Germinal center (tissue), 1 donor: ENCODE results near the gene NR2C2.

Experiments
- DNase-seq: peaks from one replicate; pipeline ENCODE4 v3.0.0; 2012; ENCODE audit warnings: mixed read lengths, low spot score

The NR2C2 gene

GRCh38 chr3:15023719-15024118 lies 76.3 kb downstream of the NR2C2 start:
- no peak for DNase-seq

GRCh38 chr3:15029625-15030024 lies 82.2 kb downstream of the NR2C2 start:
- no peak for DNase-seq

DNA sequence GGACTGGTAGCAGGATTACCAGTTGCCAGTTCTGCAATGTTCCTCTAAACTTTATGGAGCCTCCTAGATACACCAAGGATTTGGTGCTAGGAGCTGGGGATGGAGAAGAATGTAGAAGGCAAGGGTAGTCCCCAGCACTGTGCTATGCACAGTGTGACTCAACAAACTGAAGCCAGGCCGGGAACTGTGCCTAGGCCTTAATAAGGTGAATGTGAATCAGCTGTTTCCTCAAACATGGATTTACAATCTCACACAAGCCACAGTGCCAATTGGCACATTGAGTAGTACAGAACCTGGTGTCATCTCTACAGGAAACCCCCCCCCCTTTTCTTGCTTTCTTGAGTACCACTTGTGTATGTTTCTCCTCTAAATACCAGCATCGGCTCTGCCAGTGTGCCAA lies 85.3 kb downstream of the NR2C2 start:
- no peak for DNase-seq

DNA sequence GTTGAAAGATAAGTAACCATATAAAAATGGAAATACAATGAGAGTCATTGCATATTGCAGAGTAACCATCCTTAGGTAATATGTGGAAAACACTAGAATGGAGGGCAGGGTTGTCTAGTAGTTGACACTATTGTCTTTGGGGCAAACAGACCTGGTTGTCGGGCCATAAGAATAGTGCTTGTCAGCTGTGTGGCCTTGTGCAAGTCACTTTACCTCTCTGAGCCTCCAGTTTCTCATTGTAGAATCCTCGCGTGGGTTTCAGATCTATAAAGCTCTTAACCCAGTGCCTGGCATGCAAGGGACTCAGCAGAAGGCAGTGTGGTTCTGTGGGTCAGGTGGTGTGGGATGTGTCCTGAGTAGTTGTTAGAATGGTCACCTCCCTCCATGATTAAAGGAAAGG lies 85.7 kb downstream of the NR2C2 start:
- DNase-seq: no peak

DNA sequence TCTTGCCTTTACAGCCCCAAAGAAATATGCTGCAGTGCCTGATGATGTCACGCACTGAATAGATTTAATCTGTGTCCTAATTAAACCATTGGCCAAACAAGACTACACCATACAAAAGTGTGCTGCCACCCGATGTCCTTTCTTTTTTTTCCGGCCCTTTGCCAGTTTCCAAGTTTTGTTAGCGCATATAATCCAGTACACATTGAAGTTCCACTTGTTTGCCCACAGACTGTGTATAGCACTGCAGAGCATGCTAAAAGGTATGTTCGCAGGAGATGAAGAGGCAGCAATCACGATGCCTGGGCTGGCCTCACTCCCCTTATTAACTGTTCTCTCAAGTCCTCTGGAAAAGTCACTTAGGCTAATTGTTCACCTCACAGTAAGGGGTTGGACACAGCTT lies 90.9 kb downstream of the NR2C2 start:
- no peak for DNase-seq

GRCh38 chr3:15040844-15041243 lies 93.5 kb downstream of the NR2C2 start:
- no peak for DNase-seq

- DNase-seq: no peak
Measured at GRCh38 chr3:15041950-15042349, 94.6 kb downstream of the NR2C2 start.

- DNase-seq: no peak
Measured at GRCh38 chr3:15042936-15043335, 95.6 kb downstream of the NR2C2 start.

- no peak for DNase-seq
Measured at GRCh38 chr3:15043408-15044171, 96.2 kb downstream of the NR2C2 start.

GRCh38 chr3:15044326-15044725 lies 96.9 kb downstream of the NR2C2 start:
- DNase-seq: no peak

- no peak for DNase-seq
Measured at GRCh38 chr3:15045667-15046066, 98.3 kb downstream of the NR2C2 start.

DNA sequence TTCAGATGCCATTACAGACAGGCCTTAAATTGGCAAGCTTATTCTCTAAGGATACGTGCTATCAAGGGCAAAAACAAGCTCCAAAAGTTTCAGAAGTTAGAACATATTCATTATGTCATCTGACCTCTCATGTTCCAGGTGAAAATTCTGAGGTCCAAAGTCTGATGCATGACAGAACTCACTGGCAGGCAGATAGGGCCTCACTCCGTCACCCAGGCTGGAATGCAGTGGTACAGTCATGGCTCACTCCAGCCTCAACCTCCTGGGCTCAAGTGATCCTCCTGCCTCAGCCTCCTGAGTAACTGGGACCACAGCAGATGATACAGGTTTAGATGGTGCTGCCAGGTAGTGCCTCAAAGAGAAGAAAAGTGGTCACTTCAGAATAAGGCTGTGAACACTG lies 102.2 kb downstream of the NR2C2 start:
- no peak for DNase-seq

DNA sequence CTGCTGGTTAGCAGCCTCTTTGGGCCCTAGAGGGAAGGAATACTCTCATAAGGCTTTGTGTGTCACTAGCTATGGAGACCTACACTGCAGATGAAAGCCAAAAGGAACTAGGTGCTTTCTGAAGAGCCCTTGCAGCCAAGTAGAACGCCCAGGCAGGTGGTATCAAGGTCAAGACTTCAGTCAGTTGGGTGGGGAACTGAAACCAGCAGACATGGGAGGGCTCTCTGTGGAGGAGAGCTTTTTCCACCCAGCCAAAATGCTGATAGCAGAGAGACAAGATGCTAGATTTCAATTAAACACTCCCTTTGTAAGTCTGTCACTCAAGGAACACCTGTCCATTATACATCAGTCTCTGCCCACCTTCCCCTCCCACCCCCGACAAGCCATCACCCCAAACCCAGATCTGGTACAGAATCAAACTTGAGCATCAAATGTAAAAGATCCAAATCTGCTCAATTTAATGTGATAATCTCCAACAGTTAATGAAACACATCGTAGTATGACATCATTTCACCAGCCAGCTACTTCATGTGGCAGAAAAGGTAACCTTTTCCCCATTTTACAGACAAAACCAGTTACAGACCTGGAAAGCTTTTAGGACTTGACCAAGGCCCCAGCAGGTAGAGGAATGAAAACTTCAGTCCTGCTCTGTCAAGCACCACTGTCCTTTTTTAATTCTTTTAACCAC lies 103.2 kb downstream of the NR2C2 start:
- DNase-seq: peak; percentile 81

DNA sequence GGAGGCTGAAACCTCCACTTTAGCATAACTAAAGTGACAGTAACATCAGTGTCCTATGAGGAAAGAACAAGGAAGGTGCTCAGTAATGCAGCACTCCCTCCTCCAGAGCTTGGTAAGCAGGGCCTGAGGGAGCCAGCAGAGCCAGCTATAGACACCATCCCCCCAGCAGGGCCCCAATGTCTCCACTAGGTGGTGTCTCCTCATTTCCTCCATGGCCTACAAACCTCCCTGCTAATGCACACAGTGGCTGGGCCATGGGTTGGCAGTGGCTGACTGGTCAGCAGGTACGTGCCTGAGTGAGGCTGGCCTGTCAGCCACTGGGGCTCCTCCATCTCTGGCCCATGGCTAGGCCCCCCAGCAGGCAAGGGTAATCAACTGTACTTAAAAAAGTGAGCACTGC lies 104.1 kb downstream of the NR2C2 start:
- DNase-seq: peak; percentile 77

GRCh38 chr3:15052335-15053242 lies 105.2 kb downstream of the NR2C2 start:
- no peak for DNase-seq

DNA sequence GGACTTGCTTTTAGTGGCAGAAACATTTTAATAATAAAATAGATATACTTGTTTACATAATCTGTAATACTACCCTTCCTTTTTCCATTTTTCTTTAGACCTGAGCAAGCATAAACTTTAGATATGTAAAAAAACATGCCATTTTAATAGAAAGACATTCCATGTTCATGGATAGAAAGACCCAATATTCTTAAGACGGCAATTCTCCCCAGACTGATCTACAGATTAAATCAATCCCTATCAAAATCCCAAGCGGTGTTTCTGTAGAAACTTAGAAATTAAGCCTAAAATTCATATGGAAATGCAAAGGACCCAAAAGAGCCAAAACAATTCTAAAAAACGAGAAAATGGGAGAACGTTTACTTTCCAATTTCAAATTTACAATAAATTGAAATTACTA lies 106.2 kb downstream of the NR2C2 start:
- no peak for DNase-seq

DNA sequence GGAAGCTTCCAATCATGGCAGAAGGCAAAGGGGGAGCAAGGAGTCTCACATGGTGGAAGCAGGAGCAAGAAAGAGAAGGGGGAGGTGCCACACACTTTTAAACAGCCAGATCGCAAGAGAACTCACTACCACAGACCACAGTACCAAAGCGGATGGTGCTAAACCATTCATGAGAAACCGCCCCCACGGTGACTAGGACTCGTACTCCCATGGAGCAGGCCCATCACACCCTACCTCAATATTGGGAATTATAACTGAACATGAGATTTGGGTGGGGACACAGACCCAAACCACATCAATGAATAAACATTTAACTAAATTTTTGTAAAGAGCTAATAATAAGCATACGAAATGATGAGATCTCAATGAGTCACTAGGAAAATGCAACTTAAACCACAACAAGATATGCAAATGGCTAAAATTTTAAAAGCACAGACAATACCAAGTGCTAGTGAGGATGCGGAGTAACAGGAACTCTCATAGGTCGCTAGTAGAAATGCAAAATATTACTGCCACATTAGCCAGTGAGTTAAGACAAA lies 107.7 kb downstream of the NR2C2 start:
- DNase-seq: peak; percentile 42

GRCh38 chr3:15056676-15057404 lies 109.5 kb downstream of the NR2C2 start:
- no peak for DNase-seq

GRCh38 chr3:15060029-15060428 lies 112.6 kb downstream of the NR2C2 start:
- no peak for DNase-seq

- DNase-seq: no peak
Measured at GRCh38 chr3:15063238-15063637, 115.9 kb downstream of the NR2C2 start.

DNA sequence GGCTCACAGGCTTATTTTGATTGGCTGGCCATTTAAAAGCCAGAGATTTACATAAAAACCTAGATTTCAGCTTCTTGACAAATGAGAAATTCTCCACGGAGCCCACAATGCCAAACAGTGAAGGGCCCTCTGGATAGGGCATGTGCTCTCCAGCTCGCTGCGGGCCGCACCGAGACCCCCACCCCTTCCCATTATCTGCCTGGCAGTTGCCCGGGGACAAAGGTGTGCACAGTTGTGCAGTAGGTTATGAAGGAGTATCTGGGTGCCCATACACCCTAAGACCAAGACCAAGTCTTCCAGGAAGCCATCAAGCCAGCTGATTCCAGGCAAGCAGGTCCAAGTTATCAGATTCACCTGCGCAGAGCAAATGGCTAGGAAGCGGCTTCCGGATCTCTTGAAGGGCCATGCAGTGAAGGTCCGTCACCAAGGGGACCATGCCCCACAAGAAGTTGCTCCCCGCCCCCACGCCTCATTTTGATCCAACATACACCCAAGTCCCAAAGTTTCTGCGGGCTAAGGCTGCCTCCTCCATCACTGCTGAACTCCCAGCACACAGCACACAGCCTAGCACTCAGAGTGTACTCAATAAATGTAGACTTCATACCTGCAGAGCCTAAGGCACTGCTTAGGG lies 116.4 kb downstream of the NR2C2 start:
- no peak for DNase-seq
